B cell (primary cell): ENCODE data around the gene MRPL20. TPM values are rescaled to one million over a fixed set of nuclear protein-coding genes. Genes with fewer than 3 reads are reported as not detected.

Source experiments
- ATAC-seq: fragments of 200-7000 bp; cut with Tn5 transposase; one replicate; pipeline ENCODE4 v1.10.0; 2021; ENCODE audit warnings: low read depth, mild to moderate bottlenecking, moderate number of reproducible peaks, moderate library complexity
- CTCF ChIA-PET: fragments of 350-600 bp; sonication (Branson Sonifier 250); formaldehyde crosslinking; loops from one replicate; lab custom pipeline; 2021; ENCODE audit warnings: antibody characterized with exemption, inconsistent platforms; lab: Charles Lee
- POLR2A ChIA-PET: fragments of 350-600 bp; sonication (Branson Sonifier 250); formaldehyde crosslinking; loops from one replicate; lab custom pipeline; 2021; ENCODE audit warnings: antibody characterized with exemption; lab: Charles Lee
- DNase-seq: peaks from one replicate; pipeline ENCODE4 v3.0.0; 2013
- H2AFZ ChIP-seq: 2 replicates; pipeline ENCODE4 v1.6.1; 2012; ENCODE audit warnings: mild to moderate bottlenecking, low read depth, low read length; ENCODE audit not compliant: insufficient read depth, poor library complexity, severe bottlenecking
- H3K27ac ChIP-seq, 2 donors: 1 replicate in 1 of 2; 2 replicates in 1 of 2; pipeline ENCODE4 v1.5.1; 2012 to 2013; ENCODE audit warnings: low read length in 2 of 2, mild to moderate bottlenecking in 2 of 2, moderate library complexity in 1 of 2
- H3K27me3 ChIP-seq, 4 experiments: fragments of 200-600 bp in 1 of 4; sonication (generic) in 1 of 4; replicated peaks in 1 of 4; 1 replicate in 2 of 4; 2 replicates in 2 of 4; pipeline versions ENCODE4 v1.6.1 to v1.7.0; 2013 to 2016; ENCODE audit warnings: low read length in 3 of 4, mild to moderate bottlenecking in 2 of 4, mixed read lengths in 1 of 4, moderate library complexity in 1 of 4; ENCODE audit not compliant: insufficient read depth in 4 of 4, control insufficient read depth in 3 of 4; ENCODE audit errors: control extremely low read depth in 1 of 4
- H3K36me3 ChIP-seq, 2 experiments: replicated peaks in 1 of 2; 1 replicate in 1 of 2; 2 replicates in 1 of 2; pipeline versions ENCODE4 v1.6.1 to v1.7.1; 2013; ENCODE audit warnings: low read length in 1 of 2; ENCODE audit not compliant: insufficient read depth in 2 of 2, control insufficient read depth in 1 of 2; ENCODE audit errors: control extremely low read depth in 1 of 2, extremely low read depth in 1 of 2
- H3K4me1 ChIP-seq, 2 donors: fragments of 200-600 bp in 1 of 2; sonication (generic) in 1 of 2; 1 replicate in 1 of 2; 2 replicates in 1 of 2; pipeline versions ENCODE4 v1.5.1 to v1.6.1; 2013 to 2017; ENCODE audit warnings: low read length in 2 of 2; ENCODE audit not compliant: control insufficient read depth in 2 of 2, insufficient read depth in 2 of 2
- H3K4me2 ChIP-seq: replicated peaks from 2 replicates; pipeline ENCODE3; 2012; ENCODE audit warnings: mild to moderate bottlenecking, low read depth, low read length; ENCODE audit not compliant: poor library complexity, severe bottlenecking
- H3K4me3 ChIP-seq, 5 experiments: fragments of 200-600 bp in 1 of 5; sonication (generic) in 1 of 5; 1 replicate in 3 of 5; 2 replicates in 2 of 5; pipeline versions ENCODE4 v1.5.1 to v1.7.0; 2011 to 2016; ENCODE audit warnings: low read length in 4 of 5, mild to moderate bottlenecking in 4 of 5, low read depth in 2 of 5, control low read depth in 1 of 5, moderate library complexity in 1 of 5; ENCODE audit not compliant: insufficient read depth in 1 of 5; ENCODE audit errors: control extremely low read depth in 1 of 5, extremely low read depth in 1 of 5
- H3K79me2 ChIP-seq: fragments of 200-600 bp; sonication (generic); one replicate; pipeline ENCODE4 v1.6.0; 2016; ENCODE audit warnings: low read length; ENCODE audit not compliant: control insufficient read depth, insufficient read depth
- H3K9ac ChIP-seq: fragments of 200-600 bp; sonication (generic); 2 replicates; pipeline ENCODE4 v1.6.1; 2017; ENCODE audit warnings: mild to moderate bottlenecking, low read length, moderate library complexity
- H3K9me3 ChIP-seq, 3 donors: one replicate each; pipeline versions ENCODE4 v1.6.1 to v1.7.1; 2013; ENCODE audit warnings: low read length in 2 of 3; ENCODE audit not compliant: control insufficient read depth in 2 of 3, insufficient read depth in 1 of 3; ENCODE audit errors: control extremely low read depth in 1 of 3
- H4K20me1 ChIP-seq: 2 replicates; pipeline ENCODE4 v1.6.0; 2012; ENCODE audit warnings: mild to moderate bottlenecking, low read length; ENCODE audit not compliant: insufficient read depth, control insufficient read depth, poor library complexity, severe bottlenecking
- H3K27ac Mint-ChIP-seq: one replicate; pipeline ENCODE4 v1.8.0; 2021; ENCODE audit warnings: mixed read lengths
- H3K27me3 Mint-ChIP-seq: one replicate; pipeline ENCODE4 v1.8.0; 2021; ENCODE audit warnings: mixed read lengths
- H3K4me1 Mint-ChIP-seq: one replicate; pipeline ENCODE4 v1.8.0; 2021; ENCODE audit warnings: mixed read lengths
- H3K4me3 Mint-ChIP-seq: one replicate; pipeline ENCODE4 v1.8.0; 2021; ENCODE audit warnings: mixed read lengths
- H3K9me3 Mint-ChIP-seq: one replicate; pipeline ENCODE4 v1.8.0; 2022; ENCODE audit warnings: mixed read lengths; ENCODE audit not compliant: insufficient read depth
- CTCF ChIP-seq: fragments of 200-600 bp; IDR thresholded peaks from one replicate; pipeline ENCODE4 v1.8.0; 2022; ENCODE audit warnings: antibody characterized with exemption, mild to moderate bottlenecking
- EZH2 ChIP-seq: IDR thresholded peaks from 2 replicates; pipeline ENCODE4 v1.6.1; 2012; ENCODE audit warnings: borderline replicate concordance, low read depth, mild to moderate bottlenecking, moderate library complexity, low read length; ENCODE audit not compliant: insufficient read depth, poor library complexity, severe bottlenecking
- WGBS: methylation state at CpG from one replicate; pipeline ENCODE4 v1.1.5; 2013; ENCODE audit warnings: missing lambda C conversion rate; ENCODE audit not compliant: insufficient coverage; 5-methylcytosine and 5-hydroxymethylcytosine counted together
- intact Hi-C: fragments of 100-400 bp; cut with micrococcal nuclease; formaldehyde crosslinking; loops from one replicate; pipeline ENCODE4 v1.10.0; 2022
- polyA plus RNA-seq: library from polyadenylated mRNA; depleted of rRNA; stranded (reverse); fragments of >200 nt; gene quantifications from 2 replicates; pipeline ENCODE4 v1.2.3, GENCODE V29; 2012
- total RNA-seq, 2 donors: library from RNA; stranded (reverse); fragments of 120-200 nt in 1 of 2; gene quantifications; 1 replicate in 1 of 2; 2 replicates in 1 of 2; pipeline versions ENCODE4 v1.2.3 to v1.2.4, GENCODE V29; 2013 to 2022

The MRPL20 gene
- total and polyA plus RNA-seq, 2 donors (not counting 1 experiment from before 2014, with no cell fraction given), result 55.9 to 119 TPM

- WGBS, result 95% methylated on average over 5 of the region's 5 CpGs
- ATAC-seq, result no peak
- H3K27ac Mint-ChIP-seq, result no peak overlapping the region
- H4K20me1 ChIP-seq, result peaks cover 3% of the 10 kb centered on the region
- H3K9me3 Mint-ChIP-seq, result no peaks in the 10 kb centered on the region
- no peak for TF ChIP-seq EZH2
- no peak for TF ChIP-seq CTCF
- peaks cover 3% of the 10 kb centered on the region for H3K4me1 Mint-ChIP-seq
- H3K27me3 Mint-ChIP-seq, result peaks cover under 1% of the 10 kb centered on the region
- no peak overlapping the region for H3K4me3 Mint-ChIP-seq
- peaks cover 0 to 3% (median 0%) of the 10 kb centered on the region in 4 experiments for H3K27me3 ChIP-seq
- H3K4me2 ChIP-seq, result no peak overlapping the region
- no peak for DNase-seq
- intact Hi-C loops, result no loop called here
- ChIA-PET CTCF (no interaction called here), POLR2A (no interaction called here)
- H3K9me3 ChIP-seq, result peaks cover 0 to 17% (median 0%) of the 10 kb centered on the region in 3 donors
- H2AFZ ChIP-seq, result no peak overlapping the region
- peaks cover 0 to under 1% of the 10 kb centered on the region in 2 experiments for H3K36me3 ChIP-seq
- peaks cover 2% of the 10 kb centered on the region for H3K79me2 ChIP-seq
- peaks cover 9 to 12% of the 10 kb centered on the region in 2 donors for H3K4me1 ChIP-seq
- no peak overlapping the region for H3K9ac ChIP-seq
- no peak overlapping the region for H3K27ac ChIP-seq
- no peak overlapping the region for H3K4me3 ChIP-seq
Observed at GRCh38 chr1:1367315-1367714, 39.8 kb downstream of the MRPL20 start.

- H3K27ac Mint-ChIP-seq, result no peak overlapping the region
- Histone ChIP-seq H3K4me3 (no peak overlapping the region), H3K27me3 (peaks cover 0 to 3% (median 0%) of the 10 kb centered on the region in 4 experiments), H3K36me3 (no peaks in the 10 kb centered on the region), H2AFZ (no peak overlapping the region), H3K4me2 (no peak overlapping the region), H3K4me1 (peaks cover 3 to 6% of the 10 kb centered on the region in 2 donors), H3K27ac (no peak overlapping the region), H4K20me1 (no peaks in the 10 kb centered on the region), H3K9ac (no peak overlapping the region), H3K9me3 (peaks cover 0 to 14% (median 0%) of the 10 kb centered on the region in 3 donors), H3K79me2 (no peaks in the 10 kb centered on the region)
- intact Hi-C loops, result no loop called here
- peaks cover 5% of the 10 kb centered on the region for H3K27me3 Mint-ChIP-seq
- peaks cover 2% of the 10 kb centered on the region for H3K4me1 Mint-ChIP-seq
- TF ChIP-seq EZH2, result no peak
- no peak for TF ChIP-seq CTCF
- 78% methylated on average over 2 of the region's 3 CpGs for WGBS
- H3K4me3 Mint-ChIP-seq, result no peak overlapping the region
- POLR2A ChIA-PET, result no interaction called here
- DNase-seq (no peak), ATAC-seq (no peak)
- CTCF ChIA-PET, result no interaction called here
- H3K9me3 Mint-ChIP-seq, result no peaks in the 10 kb centered on the region
Observed at GRCh38 chr1:1366699-1367066, 40.4 kb downstream of the MRPL20 start.
